ENCODE measurements around the gene MAN2A1. TPM values are rescaled to one million over a fixed set of nuclear protein-coding genes. Genes with fewer than 3 reads are reported as not detected.

Gene MAN2A1
- total and polyA plus RNA-seq, 2 experiments from 2014 or later, result 32.5 to 129 TPM

- H3K9me2 ChIP-seq (ENCODE audit: insufficient read depth), result no peaks in the 10 kb centered on the region
- H3F3A ChIP-seq (replicated peaks; ENCODE audit: low read depth), result no peaks in the 10 kb centered on the region
- no peaks in the 10 kb centered on the region for H3K4me1 ChIP-seq (ENCODE audit: insufficient read depth)
- H3K27ac Mint-ChIP-seq, result no peak overlapping the region
- H3K36me3 Mint-ChIP-seq (ENCODE audit: low read depth), result no peaks in the 10 kb centered on the region
- H3K27me3 Mint-ChIP-seq (ENCODE audit: insufficient read depth, low read depth, poor library complexity), result no peaks in the 10 kb centered on the region
- TF ChIP-seq CTCF (conservative IDR thresholded peaks at IDR 0.05; ENCODE audit: low read depth in 2 of 2), result no peak
- TF ChIP-seq JUNB (IDR thresholded peaks at IDR 0.05; ENCODE audit: unreplicated experiment), result no peak
- TF ChIP-seq ZNF331 (CRISPR knock-in tag; IDR thresholded peaks at IDR 0.05; ENCODE audit: low read depth), result no peak
- no peak for TF ChIP-seq STAT1 (IDR thresholded peaks at IDR 0.05; ENCODE audit: unreplicated experiment)
- TF ChIP-seq ZNF462 (CRISPR knock-in tag; IDR thresholded peaks at IDR 0.05), result no peak
- no peak for TF ChIP-seq POLR2AphosphoS5 (IDR thresholded peaks at IDR 0.05; ENCODE audit: low read depth)
- no peak for TF ChIP-seq CREB1 (CRISPR knock-in tag; IDR thresholded peaks at IDR 0.05; ENCODE audit: low read depth)
- TF ChIP-seq EZH2phosphoT487 (IDR thresholded peaks at IDR 0.05; ENCODE audit: unreplicated experiment), result no peak
- no peak for TF ChIP-seq EZH2 (IDR thresholded peaks at IDR 0.05; ENCODE audit: low read depth, unreplicated experiment)
- no peak for TF ChIP-seq NANOG (IDR thresholded peaks at IDR 0.05; ENCODE audit: borderline replicate concordance)
- no peak for TF ChIP-seq REST (IDR thresholded peaks at IDR 0.05; ENCODE audit: unreplicated experiment)
- TF ChIP-seq ETS1 (IDR thresholded peaks at IDR 0.05), result no peak
- TF ChIP-seq ZNF114 (CRISPR knock-in tag; IDR thresholded peaks at IDR 0.05), result no peak
- no peak overlapping the region for H2AFZ ChIP-seq
- no peak for ATAC-seq
- H3K27me3 ChIP-seq (ENCODE audit: insufficient read depth), result no peaks in the 10 kb centered on the region
- no peaks in the 10 kb centered on the region for H3K36me3 ChIP-seq (ENCODE audit: insufficient read depth)
- H3K27ac ChIP-seq (ENCODE audit: low read depth), result no peak overlapping the region
- H3K4me2 ChIP-seq, result no peak overlapping the region
- no peaks in the 10 kb centered on the region for H3K79me2 ChIP-seq (replicated peaks; ENCODE audit: insufficient read depth)
- H4K20me1 ChIP-seq (replicated peaks; ENCODE audit: insufficient read depth), result no peaks in the 10 kb centered on the region
- H3K4me3 ChIP-seq, result no peak overlapping the region
- H3K4me1 Mint-ChIP-seq, result no peaks in the 10 kb centered on the region; the same call in 2 of the 3 replicates
- H3K4me3 Mint-ChIP-seq, result no peak overlapping the region
- H3K9me3 Mint-ChIP-seq, result no peaks in the 10 kb centered on the region
- DNase-seq (ENCODE audit: low spot score), result no peak
Measured at GRCh38 chr5:109653561-109654239, 36.0 kb upstream of the MAN2A1 start.
